ENCODE data around the gene PLBD2.

DNA sequence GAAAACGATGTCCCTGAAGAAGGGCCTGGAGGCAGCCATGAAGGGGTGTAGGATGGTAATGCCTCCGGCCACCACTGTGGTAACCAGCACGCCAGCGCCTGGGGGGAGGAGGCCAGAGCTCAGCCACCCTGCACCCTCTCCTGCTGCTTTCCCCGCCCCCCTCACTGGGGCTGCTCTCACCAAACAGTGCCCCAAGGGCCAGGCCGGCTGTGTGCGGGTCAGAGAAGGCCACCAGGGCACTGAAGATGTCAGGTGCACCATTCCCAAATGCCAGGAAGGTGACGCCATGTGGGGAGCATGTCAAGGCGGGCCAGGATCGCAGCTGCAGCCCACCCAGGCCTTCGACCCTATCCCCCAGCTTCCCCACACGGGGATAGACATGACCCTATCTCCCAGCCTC lies 38.0 kb upstream of the PLBD2 start:
- no peak for TF ChIP-seq RB1 (IDR thresholded peaks at IDR 0.05; ENCODE audit: borderline replicate concordance)
- no peak for TF ChIP-seq CTCF (IDR thresholded peaks at IDR 0.05 in 2 of 3, conservative IDR thresholded peaks at IDR 0.05 in 1 of 3; ENCODE audit: control insufficient read depth in 2 of 3, extremely low read depth in 1 of 3, insufficient read depth in 1 of 3, low read depth in 3 of 3, low read length in 3 of 3)
- no peak for TF ChIP-seq ZNF687 (IDR thresholded peaks at IDR 0.05)
- no peak for TF ChIP-seq ZNF592 (IDR thresholded peaks at IDR 0.05)
- no peak for TF ChIP-seq ZZZ3 (IDR thresholded peaks at IDR 0.05; ENCODE audit: control insufficient read depth, insufficient read length, low read depth)

All from GM12878 (cell line).